Lung (tissue), 12 donors: ENCODE results near the gene SLC24A5. TPM values are rescaled to one million over a fixed set of nuclear protein-coding genes. Genes with fewer than 3 reads are reported as not detected.

Experiments
- ATAC-seq: fragments of 200-7000 bp; cut with Tn5 transposase; one replicate; pipeline ENCODE4 v1.9.1; 2020; ENCODE audit warnings: moderate number of reproducible peaks; ENCODE audit not compliant: insufficient read depth, low FRiP score
- DNase-seq, 3 donors: peaks; one replicate each; pipeline ENCODE4 v3.0.0-alpha.2; 2013 to 2017
- H3K27ac ChIP-seq, 2 donors: one replicate each; pipeline ENCODE4 v1.5.1; 2013; ENCODE audit warnings: mild to moderate bottlenecking in 2 of 2, moderate library complexity in 2 of 2, control low read depth in 1 of 2, inconsistent platforms in 1 of 2, low read depth in 1 of 2, low read length in 1 of 2
- H3K27me3 ChIP-seq, 3 donors: one replicate each; pipeline ENCODE4 v1.5.1; 2013; ENCODE audit warnings: low read length in 2 of 3; ENCODE audit not compliant: control insufficient read depth in 3 of 3, insufficient read depth in 3 of 3
- H3K36me3 ChIP-seq, 4 donors: one replicate each; pipeline ENCODE4 v1.5.1; 2013; ENCODE audit warnings: low read length in 4 of 4, mild to moderate bottlenecking in 1 of 4, moderate library complexity in 1 of 4; ENCODE audit not compliant: control insufficient read depth in 4 of 4, insufficient read depth in 4 of 4
- H3K4me1 ChIP-seq, 5 donors: one replicate each; pipeline ENCODE4 v1.5.1; 2013; ENCODE audit warnings: low read length in 5 of 5, mild to moderate bottlenecking in 2 of 5, moderate library complexity in 1 of 5; ENCODE audit not compliant: control insufficient read depth in 5 of 5, insufficient read depth in 5 of 5
- H3K4me3 ChIP-seq: one replicate; pipeline ENCODE4 v1.5.1; 2013; ENCODE audit warnings: mild to moderate bottlenecking, control low read depth, moderate library complexity
- H3K9ac ChIP-seq, 2 donors: one replicate each; pipeline ENCODE4 v1.5.1; 2013; ENCODE audit warnings: low read length in 2 of 2, control low read depth in 1 of 2; ENCODE audit not compliant: insufficient read depth in 1 of 2
- H3K9me3 ChIP-seq, 4 donors: one replicate each; pipeline ENCODE4 v1.5.1; 2013; ENCODE audit warnings: low read length in 3 of 4, mild to moderate bottlenecking in 1 of 4, moderate library complexity in 1 of 4; ENCODE audit not compliant: control insufficient read depth in 4 of 4, insufficient read depth in 3 of 4
- CTCF ChIP-seq: IDR thresholded peaks from 2 replicates; pipeline ENCODE4 v1.5.1; 2012; ENCODE audit warnings: mild to moderate bottlenecking; ENCODE audit errors: control extremely low read depth, extremely low read depth
- WGBS, 2 donors: extraction: QIAGEN DNeasy Blood & Tissue Kit; methylation state at CpG; one replicate each; pipeline ENCODE4 v1.1.7; 2013; 5-methylcytosine and 5-hydroxymethylcytosine counted together
- polyA plus RNA-seq, 2 donors: library from polyadenylated mRNA; stranded (reverse); fragments of 200-250 nt; gene quantifications; one replicate each; pipeline ENCODE4 v1.2.1, GENCODE V29; 2013
- total RNA-seq, 2 donors: library from RNA; depleted of rRNA in 1 of 2; stranded (reverse); fragments of >200 nt in 1 of 2; gene quantifications; one replicate each; pipeline ENCODE4 v1.2.1, GENCODE V29; 2014 to 2021
- donor health status: control.
- donor health status: control.
- donor health status: Bipolar disorder and iron deficiency.
- donor health status: healthy.
- donor health status: DM: yes; HTN: yes; CAD: no.

The SLC24A5 gene
- total and polyA plus RNA-seq, 4 donors, result 0.05 to 0.10 TPM; not detected in 2

GRCh38 chr15:48109856-48110531, 10.8 kb upstream of the SLC24A5 start:
- peaks cover 0 to 3% (median 0%) of the 10 kb centered on the region in 3 donors for H3K27me3 ChIP-seq
- ATAC-seq, result no peak
- WGBS, 2 donors, result 68 to 78% methylated on average over 5 of the region's 5 CpGs
- H3K9me3 ChIP-seq, result no peaks in the 10 kb centered on the region
- TF ChIP-seq CTCF, result no peak
- H3K9ac ChIP-seq, result no peak overlapping the region
- H3K27ac ChIP-seq, result no peak overlapping the region
- no peak overlapping the region for H3K4me3 ChIP-seq
- H3K36me3 ChIP-seq, result no peaks in the 10 kb centered on the region
- DNase-seq, result no peak
- H3K4me1 ChIP-seq, result no peaks in the 10 kb centered on the region

DNA sequence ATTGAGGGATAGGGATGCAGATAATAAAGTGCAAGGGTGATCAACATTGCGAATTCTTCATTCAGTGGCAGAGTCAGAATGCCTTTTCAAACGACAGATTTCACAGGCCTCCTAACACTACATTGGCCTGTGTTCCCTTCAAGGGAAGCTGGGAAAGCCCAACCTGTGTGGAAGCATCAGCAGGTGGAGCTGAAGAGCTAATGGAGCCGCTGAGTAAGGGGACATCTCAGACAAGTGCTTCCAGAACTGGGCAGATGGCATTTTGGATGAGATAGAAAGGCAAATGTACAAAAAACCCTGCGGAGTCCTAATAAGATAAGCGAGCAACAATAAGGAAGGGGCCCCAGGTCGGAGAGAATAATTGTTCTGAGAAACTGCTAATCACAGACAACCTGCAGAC, 8.5 kb upstream of the SLC24A5 start:
- Histone ChIP-seq H3K9ac (no peak overlapping the region), H3K4me1 (no peaks in the 10 kb centered on the region), H3K4me3 (no peak overlapping the region), H3K36me3 (no peaks in the 10 kb centered on the region), H3K9me3 (no peaks in the 10 kb centered on the region), H3K27me3 (peaks cover 0 to 4% (median 3%) of the 10 kb centered on the region in 3 donors), H3K27ac (no peak overlapping the region)
- no peak for ATAC-seq
- TF ChIP-seq CTCF, result no peak
- WGBS, 2 donors, result 40 to 43% methylated on average over 6 of the region's 6 CpGs
- no peak for DNase-seq

DNA sequence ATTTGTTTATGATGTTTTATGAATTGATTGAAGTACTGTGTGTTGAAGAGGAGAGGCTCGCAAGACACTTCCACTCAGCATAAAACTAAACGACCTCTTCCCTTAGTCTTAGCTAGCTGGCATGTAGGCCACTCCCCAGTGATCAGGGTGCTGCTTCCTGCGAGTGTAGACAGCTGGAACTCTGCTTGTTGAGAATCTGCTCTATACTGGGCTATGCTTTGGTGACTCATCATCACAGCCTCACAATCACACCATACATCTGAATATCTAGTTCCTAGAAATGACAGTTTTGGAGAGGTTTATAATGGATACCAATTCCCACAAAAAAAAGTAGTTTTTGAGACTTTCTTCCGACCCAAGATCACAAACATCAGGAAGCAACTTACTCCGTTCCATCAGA, 1.5 kb upstream of the SLC24A5 start:
- no peaks in the 10 kb centered on the region for H3K4me1 ChIP-seq
- no peak for DNase-seq
- WGBS, 2 donors, result 65 to 78% methylated on average over 5 of the region's 5 CpGs
- no peaks in the 10 kb centered on the region for H3K9me3 ChIP-seq
- no peak for TF ChIP-seq CTCF
- ATAC-seq, result no peak
- H3K36me3 ChIP-seq, result no peaks in the 10 kb centered on the region
- H3K27me3 ChIP-seq, result peaks cover 0 to 4% (median 0%) of the 10 kb centered on the region in 3 donors
- no peak overlapping the region for H3K4me3 ChIP-seq
- H3K27ac ChIP-seq, result no peak overlapping the region
- H3K9ac ChIP-seq, result no peak overlapping the region

GRCh38 chr15:48121849-48122248, 1.1 kb downstream of the SLC24A5 start:
- no peak for TF ChIP-seq CTCF
- H3K9ac ChIP-seq, result no peak overlapping the region
- 65 to 86% methylated on average over 8 of the region's 8 CpGs for WGBS, 2 donors
- DNase-seq (no peak), ATAC-seq (no peak)
- no peaks in the 10 kb centered on the region for H3K9me3 ChIP-seq
- no peaks in the 10 kb centered on the region for H3K36me3 ChIP-seq
- H3K27ac ChIP-seq, result no peak overlapping the region
- H3K4me3 ChIP-seq, result no peak overlapping the region
- H3K4me1 ChIP-seq, result no peaks in the 10 kb centered on the region
- H3K27me3 ChIP-seq, result peaks cover 0 to under 1% (median 0%) of the 10 kb centered on the region in 3 donors
